Activated CD4-positive, alpha-beta T cell treated with anti-CD3 and anti-CD28 coated beads, Interleukin-2, amount 50 U/mL, for 4 hours (primary cell): ENCODE measurements around the gene BPI.
"Not testable (repeated sequence)": the region's sequence is repeated elsewhere in the genome, so short reads cannot be mapped to it uniquely, and the experiment has no call there.

Experiments
- DNase-seq, 2 experiments: peaks; one replicate each; pipeline ENCODE4 v3.0.0-alpha.2; 2020

Gene BPI

GRCh38 chr20:38306379-38306778 is 2.4 kb downstream of the BPI start:
- DNase-seq: no peak

- no peak for DNase-seq
Measured at GRCh38 chr20:38307371-38308046, 3.6 kb downstream of the BPI start.

GRCh38 chr20:38308047-38308438 is 4.1 kb downstream of the BPI start:
- DNase-seq: no peak

DNA sequence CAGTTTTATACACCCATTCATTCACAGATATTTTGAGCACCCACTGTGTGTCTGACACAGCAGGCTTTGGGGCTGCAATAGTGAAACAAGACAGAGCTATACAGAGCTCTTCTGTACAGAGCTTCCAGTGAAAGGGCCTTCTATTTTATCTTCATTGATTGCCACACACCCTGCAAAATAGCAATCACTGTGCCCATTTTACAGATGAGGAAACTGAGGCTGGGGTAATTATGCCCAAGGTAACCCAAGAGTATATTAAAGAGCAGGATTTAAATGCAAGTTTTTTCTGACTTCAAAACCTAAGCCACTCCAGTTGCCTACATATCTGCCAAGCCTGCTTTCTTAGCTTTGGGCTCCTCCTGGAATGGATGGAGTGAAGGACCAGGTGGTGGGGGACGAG is 4.5 kb downstream of the BPI start:
- DNase-seq: no peak

GRCh38 chr20:38311091-38311490 is 7.1 kb downstream of the BPI start:
- no peak for DNase-seq

DNA sequence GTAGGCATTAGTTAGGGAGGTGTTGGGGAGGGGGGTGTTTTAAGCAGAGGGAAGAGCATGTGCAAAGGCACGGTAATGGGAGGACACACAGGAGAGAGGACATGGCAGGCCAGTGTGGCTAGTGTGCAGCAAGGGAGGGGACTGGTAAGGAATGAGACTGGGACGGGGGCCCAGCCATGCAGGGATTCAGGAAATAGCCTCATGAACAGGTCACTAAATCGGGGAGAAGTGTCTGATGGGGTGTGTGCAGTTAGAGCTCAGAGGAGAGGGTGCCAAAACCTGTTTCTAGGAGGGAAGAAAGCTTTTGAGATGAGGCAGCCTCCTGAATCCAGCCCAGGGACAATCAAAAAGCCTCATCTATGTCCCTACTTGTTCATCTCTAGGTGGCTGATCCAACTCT is 7.5 kb downstream of the BPI start:
- no peak for DNase-seq

DNA sequence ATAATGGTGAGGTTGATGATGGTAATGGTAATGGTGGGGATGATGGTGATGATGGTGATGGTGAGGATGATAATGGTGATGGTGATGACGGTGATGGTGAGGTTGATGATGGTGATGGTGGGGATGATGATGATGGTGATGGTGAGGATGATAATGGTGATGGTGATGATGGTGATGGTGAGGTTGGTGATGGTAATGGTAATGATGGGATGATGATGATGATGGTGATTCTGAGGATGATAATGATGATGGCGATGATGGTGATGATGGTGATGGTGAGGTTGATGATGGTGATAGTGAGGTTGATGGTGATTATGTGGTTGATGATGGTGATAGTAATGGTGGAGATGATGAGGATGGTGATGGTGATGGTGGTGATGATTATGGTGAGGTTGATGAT is 9.7 kb downstream of the BPI start:
- DNase-seq: no peak

DNA sequence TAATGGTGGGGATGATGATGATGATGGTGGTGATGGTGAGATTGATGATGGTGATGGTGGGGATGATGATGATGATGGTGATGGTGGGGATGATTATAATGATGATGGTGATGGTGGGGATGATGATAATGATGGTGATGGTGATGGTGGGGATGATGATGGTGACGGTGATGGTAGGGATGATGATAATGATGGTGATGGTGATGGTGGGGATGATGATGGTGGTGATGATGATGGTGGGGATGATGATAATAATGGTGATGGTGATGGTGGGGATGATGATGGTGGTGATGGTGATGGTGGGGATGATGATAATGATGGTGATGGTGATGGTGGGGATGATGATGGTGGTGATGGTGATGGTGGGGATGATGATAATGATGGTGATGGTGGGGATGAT is 10.4 kb downstream of the BPI start:
- not testable (repeated sequence) for DNase-seq

- no peak for DNase-seq
Measured at GRCh38 chr20:38315290-38315966, 11.5 kb downstream of the BPI start.

- DNase-seq: no peak
Measured at GRCh38 chr20:38316341-38316740, 12.4 kb downstream of the BPI start.

DNA sequence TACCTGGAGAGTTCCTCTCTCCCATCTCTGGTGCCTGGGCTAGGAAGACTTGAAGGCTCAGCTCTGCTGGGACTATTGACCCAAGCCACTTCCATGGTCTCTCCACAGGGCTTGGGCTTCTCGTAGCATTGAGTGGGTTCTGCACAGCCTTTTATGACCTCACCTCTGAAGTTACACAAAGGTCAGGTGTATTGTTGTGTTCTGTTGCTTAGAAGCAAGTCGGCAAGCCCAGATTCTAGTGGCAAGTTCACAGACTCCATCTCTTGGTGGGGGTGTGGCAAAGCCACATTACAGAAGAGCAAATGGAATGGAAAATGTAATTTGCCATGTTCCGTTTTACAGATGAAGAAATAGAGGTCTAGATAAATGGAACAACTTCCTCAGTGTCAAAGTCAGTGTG is 13.5 kb downstream of the BPI start:
- no peak for DNase-seq

- DNase-seq: no peak
Measured at GRCh38 chr20:38320221-38320620, 16.3 kb downstream of the BPI start.

GRCh38 chr20:38321959-38322598 is 18.1 kb downstream of the BPI start:
- DNase-seq: no peak

GRCh38 chr20:38324159-38324558 is 20.2 kb downstream of the BPI start:
- DNase-seq: no peak

DNA sequence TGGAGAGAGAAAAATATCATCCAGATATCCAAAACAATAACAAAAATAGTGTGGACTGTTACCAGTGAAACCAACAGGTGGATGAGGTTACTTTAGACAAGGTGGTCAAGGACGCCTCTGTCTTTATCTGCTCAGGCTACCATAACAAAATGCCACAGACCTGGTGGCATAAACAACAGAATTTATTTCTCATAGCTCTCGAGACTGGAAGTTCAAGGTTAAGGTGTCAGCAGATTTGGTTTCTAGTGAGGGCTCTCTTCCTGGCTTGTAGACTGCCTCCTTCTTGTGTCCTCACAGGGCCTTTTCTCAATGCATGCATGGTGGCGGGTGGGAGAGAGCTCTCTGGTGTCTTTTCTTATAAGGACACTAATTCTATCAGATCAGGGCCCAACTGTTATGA is 21.2 kb downstream of the BPI start:
- DNase-seq: no peak

GRCh38 chr20:38325905-38326304 is 21.9 kb downstream of the BPI start:
- DNase-seq: no peak

DNA sequence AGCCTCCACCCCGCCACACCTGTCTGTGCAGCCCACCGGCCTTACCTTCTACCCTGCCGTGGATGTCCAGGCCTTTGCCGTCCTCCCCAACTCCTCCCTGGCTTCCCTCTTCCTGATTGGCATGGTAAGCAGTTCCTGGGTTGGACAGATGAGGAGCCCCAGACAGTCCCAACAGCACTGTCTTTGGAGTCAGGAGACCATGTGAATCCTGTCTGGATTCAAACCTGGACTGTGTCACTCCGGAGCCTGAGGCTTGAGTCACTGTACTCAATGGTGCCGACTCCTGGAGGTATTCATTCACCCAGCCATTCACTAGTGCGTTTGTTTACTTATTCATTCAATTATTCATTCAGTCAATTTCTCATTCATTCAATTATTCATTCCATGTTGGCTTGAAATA is 22.4 kb downstream of the BPI start:
- DNase-seq: no peak

- DNase-seq: no peak
Measured at GRCh38 chr20:38330638-38331037, 26.7 kb downstream of the BPI start.

GRCh38 chr20:38331245-38331644 is 27.3 kb downstream of the BPI start:
- DNase-seq: no peak

GRCh38 chr20:38331814-38332213 is 27.9 kb downstream of the BPI start:
- no peak for DNase-seq

DNA sequence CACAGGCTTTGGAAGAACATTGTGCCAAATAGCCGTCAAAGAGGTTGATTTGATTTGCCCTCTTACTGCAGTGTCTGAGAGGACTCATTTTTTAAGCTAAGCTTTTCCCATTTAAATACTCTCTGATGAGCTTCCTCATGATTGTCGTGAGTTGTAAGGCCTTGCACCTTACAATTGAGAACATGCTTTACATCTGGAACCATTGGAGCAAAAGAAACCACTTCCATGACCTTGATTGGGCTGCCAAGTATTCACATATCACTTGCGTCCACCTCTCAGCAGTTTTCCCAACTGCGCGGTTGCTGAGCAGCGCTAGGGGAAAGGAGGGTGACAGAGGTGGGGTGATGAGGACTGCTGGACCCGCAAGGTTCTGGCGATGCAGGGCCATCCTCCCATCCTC is 30.1 kb downstream of the BPI start:
- no peak for DNase-seq

DNA sequence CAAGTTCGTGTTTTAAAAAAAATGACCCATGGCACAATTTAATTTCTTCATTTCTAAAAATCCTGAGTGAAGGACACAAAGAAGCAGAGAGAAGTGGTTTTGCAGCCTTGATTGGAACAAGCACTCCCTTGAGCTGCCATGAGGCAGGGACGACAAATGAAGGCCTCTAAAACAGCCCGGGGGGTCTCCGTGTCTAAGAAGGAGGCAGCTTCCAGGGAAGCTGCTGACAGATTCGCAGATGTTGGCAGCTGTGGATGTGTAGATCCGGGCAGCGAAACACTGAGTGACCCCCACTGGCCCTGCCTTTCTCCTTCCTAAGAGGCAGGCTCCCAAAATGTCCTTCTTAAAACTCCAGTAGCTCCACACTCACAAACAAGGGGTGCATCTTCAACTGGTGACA is 32.8 kb downstream of the BPI start:
- no peak for DNase-seq

DNA sequence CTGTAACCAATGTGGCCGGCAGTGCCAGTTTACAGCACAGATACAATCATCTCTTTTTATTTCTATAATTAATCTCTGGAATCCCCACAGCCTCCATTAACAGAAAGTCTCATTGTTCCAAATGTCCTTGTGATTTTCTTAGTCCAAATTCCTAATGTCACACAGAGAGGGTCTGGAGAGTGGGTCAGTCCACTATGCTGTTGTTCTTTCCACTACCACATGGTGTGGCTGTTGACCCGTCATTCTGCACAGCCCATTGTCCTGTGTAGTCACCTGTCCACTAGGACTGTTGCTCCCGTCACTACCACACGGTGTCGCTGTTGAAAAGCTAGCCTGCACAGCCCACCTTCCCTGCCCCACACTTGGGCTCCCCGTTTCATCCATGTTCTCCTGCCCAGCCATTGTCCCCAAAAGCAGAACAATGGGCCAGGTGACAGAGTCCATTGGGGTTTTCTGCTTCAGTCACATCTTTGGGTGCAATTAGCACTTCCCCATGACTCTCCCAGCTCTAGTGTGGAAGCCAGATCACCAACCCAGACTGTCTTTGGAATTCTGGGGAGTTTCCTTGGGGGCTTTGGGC is 33.7 kb downstream of the BPI start:
- no peak for DNase-seq

DNA sequence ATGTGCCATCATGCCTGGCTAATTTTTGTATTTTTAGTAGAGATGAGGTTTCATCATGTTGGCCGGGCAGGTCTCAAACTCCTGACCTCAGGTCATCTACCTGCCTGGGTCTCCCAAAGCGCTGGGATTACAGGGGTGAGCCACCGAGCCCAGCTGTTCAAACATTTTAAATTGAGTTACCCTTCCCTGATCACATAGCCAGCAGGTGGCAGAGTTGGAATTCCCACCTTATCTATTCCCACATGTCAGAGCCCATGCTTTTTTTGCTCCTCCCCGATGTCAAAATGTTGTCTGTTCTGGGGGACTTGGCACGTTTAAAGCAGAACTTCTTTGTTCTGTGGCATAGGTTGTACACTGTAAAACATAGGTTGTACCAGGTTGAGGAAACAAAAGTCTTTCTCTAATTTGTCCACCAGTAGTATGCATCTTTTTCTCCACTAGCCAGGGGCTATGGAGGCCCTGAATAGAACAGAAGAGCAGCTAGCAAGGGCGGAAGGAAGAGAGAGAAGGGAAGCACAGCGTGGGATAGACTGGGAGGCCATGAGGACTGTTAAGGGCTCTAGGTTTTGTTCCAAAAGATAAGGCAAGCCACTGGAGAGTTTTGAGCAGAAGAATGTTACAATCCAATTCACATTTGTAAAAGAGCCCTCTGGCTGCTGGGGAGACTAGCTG is 35.0 kb downstream of the BPI start:
- DNase-seq: no peak
